SH-SY5Y (cell line): ENCODE data around the gene ZBTB20.

Experiments
- GATA2 ChIP-seq: IDR thresholded peaks from 2 replicates; pipeline ENCODE4 v1.6.1; 2011; ENCODE audit warnings: mild to moderate bottlenecking, low read depth, low read length
- GATA3 ChIP-seq: IDR thresholded peaks from 2 replicates; pipeline ENCODE4 v1.6.1; 2011; ENCODE audit warnings: low read depth, mild to moderate bottlenecking, low read length, moderate library complexity

The ZBTB20 gene

GRCh38 chr3:114691871-114692270 lies 455.2 kb downstream of the ZBTB20 start:
- no peak for TF ChIP-seq GATA2
- no peak for TF ChIP-seq GATA3

GRCh38 chr3:114690911-114691310 lies 456.2 kb downstream of the ZBTB20 start:
- TF ChIP-seq GATA2 (no peak), GATA3 (no peak)

DNA sequence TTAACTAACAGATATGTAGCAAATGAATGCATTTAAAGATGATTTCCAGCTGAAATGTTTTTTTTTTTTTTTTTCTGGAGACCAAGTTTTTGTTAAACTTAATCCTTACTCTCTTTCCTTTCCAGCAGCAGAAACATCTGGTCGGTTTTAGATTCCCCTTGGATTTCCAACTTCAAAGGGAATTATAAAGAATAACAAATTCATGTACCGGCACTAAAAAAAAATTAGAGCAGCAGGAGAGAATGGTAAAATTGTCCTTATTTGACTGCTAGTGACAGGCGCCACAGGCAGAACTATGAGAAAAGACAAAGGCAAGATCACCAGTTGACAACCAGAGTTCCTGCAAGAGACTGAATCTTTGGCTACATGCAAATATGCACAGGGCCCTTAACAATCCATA lies 459.9 kb downstream of the ZBTB20 start:
- TF ChIP-seq GATA3 (no peak), GATA2 (no peak)

DNA sequence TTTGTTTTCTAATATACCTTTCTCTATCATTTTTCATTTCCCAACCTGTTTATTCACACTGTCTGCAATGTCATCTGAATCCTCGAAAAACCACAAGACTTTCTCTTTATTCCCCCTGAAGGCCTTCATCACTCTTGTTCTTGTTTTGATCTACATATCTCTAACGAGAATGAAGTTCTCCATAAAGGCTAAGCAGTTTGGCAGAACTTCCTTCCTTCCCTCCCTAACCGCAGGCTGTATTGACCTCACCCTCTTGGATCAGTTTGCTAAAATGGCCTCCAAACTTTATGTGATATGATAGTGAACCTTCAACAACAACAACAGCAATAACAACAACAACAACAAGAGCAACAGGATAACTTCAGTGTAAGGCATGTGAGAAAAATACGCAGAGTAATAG lies 460.5 kb downstream of the ZBTB20 start:
- TF ChIP-seq GATA3 (no peak), GATA2 (no peak)

GRCh38 chr3:114685161-114685560 lies 461.9 kb downstream of the ZBTB20 start:
- no peak for TF ChIP-seq GATA2
- no peak for TF ChIP-seq GATA3

GRCh38 chr3:114680299-114680698 lies 466.8 kb downstream of the ZBTB20 start:
- TF ChIP-seq GATA2 (no peak), GATA3 (no peak)

DNA sequence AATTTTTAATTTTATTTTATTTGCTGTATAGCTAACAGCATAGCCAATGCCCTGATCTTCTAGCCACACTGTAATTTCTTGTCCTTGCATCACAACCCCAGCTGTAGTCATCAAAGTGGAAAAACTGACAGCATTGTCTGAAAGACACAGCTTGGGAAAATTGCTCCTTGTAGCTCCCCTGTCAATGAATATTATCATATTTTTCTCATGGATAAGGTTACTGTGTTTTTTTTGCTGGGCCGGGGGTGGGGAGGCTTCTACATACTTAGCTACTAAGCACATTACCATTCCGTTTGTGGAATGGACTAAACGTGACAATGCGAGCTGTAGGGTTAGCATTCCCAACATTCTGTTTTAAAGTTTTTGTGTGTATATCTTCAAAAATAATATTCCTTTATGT lies 472.0 kb downstream of the ZBTB20 start:
- no peak for TF ChIP-seq GATA3
- TF ChIP-seq GATA2, result no peak

GRCh38 chr3:114674036-114674435 lies 473.1 kb downstream of the ZBTB20 start:
- TF ChIP-seq GATA3 (no peak), GATA2 (no peak)

- TF ChIP-seq GATA3, result no peak
- TF ChIP-seq GATA2, result no peak
Measured at GRCh38 chr3:114673481-114673880, 473.6 kb downstream of the ZBTB20 start.

DNA sequence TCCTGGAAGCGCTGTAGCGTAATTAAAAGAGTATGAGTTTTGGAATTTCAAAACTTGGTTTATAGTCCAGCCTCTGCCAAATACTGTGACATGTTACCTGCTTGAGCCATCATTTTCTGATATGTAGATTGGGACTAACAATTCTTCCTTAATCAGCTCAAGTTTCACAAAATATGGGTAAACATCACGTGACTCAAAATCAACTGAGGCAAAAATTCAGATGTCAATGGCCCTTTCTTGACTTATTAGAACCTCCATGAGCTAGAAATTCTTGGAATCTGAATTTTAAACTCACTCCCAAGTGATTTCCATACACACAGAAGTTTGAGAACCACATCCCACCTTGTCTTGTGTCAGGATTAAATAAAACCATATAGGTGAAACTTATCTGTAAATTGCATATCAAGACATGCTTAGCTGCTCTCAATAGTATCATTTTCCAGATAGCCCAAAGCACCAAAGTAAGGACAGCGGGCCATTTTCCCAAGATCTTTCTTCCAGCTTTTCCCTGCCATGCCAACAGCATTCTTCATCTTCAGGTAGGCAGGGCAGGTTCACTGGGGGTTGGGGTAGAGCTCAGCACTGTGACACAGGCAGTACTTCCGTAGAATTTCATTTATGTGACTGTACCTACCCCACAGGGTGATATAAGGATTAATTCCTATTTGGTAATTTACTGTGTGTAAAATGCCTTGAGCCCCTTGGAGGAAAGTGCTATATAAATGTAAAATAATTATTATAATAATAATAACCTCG lies 474.2 kb downstream of the ZBTB20 start:
- TF ChIP-seq GATA2 (no peak), GATA3 (no peak)

DNA sequence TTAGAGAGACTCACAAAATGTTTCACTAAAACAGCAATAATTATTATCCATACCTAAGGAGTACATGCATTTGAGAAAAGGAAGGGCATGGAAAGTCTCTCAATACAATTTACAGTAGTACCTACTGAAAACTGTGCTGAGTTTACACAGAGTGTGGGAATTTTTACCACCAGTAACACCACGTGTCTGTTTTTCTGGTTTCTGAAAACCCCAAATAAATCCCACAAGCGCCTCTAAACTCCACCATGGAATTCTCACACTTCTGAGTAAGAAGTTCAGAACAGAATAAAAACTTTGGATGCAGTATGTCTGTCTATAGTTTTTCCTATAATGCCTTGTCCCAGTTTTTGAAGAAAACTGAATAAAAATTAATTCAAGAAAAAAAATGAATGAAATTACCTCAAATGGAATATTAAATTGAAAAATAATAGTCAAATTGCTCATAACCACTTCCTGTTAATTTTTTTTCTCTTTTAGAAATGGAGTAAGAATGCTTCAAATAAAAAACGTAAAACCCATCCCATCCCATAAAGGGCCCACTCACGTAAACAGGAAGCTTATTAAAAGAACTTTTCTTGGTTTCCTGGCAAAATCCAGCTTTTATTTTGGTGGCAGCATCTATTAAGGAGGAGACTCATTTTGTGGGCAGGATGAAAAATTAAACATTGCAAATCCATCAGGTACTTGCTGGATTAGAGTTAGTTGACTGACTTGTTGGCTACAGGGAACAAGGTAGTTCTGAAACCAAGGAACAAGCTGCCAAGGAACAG lies 475.2 kb downstream of the ZBTB20 start:
- TF ChIP-seq GATA2 (no peak), GATA3 (no peak)

GRCh38 chr3:114669614-114670013 lies 477.5 kb downstream of the ZBTB20 start:
- no peak for TF ChIP-seq GATA2
- TF ChIP-seq GATA3, result no peak

DNA sequence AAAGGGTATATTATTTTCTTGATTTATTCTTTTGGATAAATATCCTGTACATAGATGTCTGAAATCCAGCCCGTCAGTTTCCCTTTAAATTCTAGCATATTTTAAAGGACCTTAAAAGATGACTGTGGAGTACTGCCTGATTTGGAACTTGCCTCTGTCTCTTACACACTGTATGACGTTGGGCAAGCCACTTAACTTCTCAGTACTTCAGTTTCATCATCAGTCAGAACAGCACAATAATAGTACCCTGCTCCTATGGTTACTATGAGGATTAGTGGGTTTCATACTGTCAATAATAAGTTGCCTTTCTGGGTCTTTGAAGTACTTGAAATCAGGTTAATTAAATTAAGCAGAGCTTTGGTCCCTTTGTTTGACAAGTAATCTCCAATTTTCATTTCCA lies 479.0 kb downstream of the ZBTB20 start:
- TF ChIP-seq GATA2 (no peak), GATA3 (no peak)

GRCh38 chr3:114666623-114667022 lies 480.5 kb downstream of the ZBTB20 start:
- no peak for TF ChIP-seq GATA3
- no peak for TF ChIP-seq GATA2

DNA sequence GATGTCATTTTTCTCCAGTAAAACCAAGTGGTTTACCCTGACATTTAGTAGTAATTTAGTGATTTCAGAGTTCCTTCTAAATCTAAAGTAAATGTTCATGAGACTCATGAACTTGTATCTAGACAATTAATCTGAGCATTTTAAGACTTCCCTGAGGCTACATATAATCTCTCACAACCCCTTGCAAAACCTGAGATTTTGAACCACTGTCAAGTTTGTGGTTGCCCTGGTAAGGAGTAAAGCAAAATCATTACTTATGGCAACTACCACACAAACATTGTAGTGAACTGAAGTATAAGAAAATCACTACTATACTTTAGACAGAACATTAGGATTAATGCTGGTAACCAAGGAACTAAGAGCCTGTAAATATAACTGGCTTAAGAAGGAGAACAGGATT lies 483.1 kb downstream of the ZBTB20 start:
- TF ChIP-seq GATA2, result no peak
- TF ChIP-seq GATA3, result no peak
